Measurements from ENCODE around the gene CRNN. TPM values are rescaled to one million over a fixed set of nuclear protein-coding genes. Genes with fewer than 3 reads are reported as not detected.

Gene CRNN
- polyA plus RNA-seq, 1 donor from 2014 or later = not detected

GRCh38 chr1:152388889-152389288, 25.2 kb downstream of the CRNN start:
- no peaks in the 10 kb centered on the region for H4K20me1 ChIP-seq (ENCODE audit: insufficient read depth)
- H3K79me2 ChIP-seq (replicated peaks; ENCODE audit: insufficient read depth, low read length) = no peaks in the 10 kb centered on the region
- no peaks in the 10 kb centered on the region for H3K27me3 ChIP-seq (ENCODE audit: insufficient read depth, low read depth, low read length)
- H3K36me3 ChIP-seq (ENCODE audit: insufficient read depth, low read length) = no peaks in the 10 kb centered on the region
- H3K27ac ChIP-seq (ENCODE audit: low read length) = no peak overlapping the region
- no peaks in the 10 kb centered on the region for H3K9me3 ChIP-seq (ENCODE audit: low read length)
- H2AFZ ChIP-seq (ENCODE audit: low read depth, low read length) = no peak overlapping the region
- TF ChIP-seq POLR2AphosphoS5 (IDR thresholded peaks at IDR 0.05) (no peak), EZH2 (IDR thresholded peaks at IDR 0.05; ENCODE audit: borderline replicate concordance, insufficient read depth, low read length, poor library complexity, severe bottlenecking) (no peak), RAD21 (conservative IDR thresholded peaks at IDR 0.05) (no peak)
- no peak overlapping the region for H3K9ac ChIP-seq (ENCODE audit: low read length)
- no peak overlapping the region for H3K4me3 ChIP-seq (ENCODE audit: low read length)
- H3K9me2 ChIP-seq (ENCODE audit: insufficient read depth, low read length) = no peaks in the 10 kb centered on the region
- H3K4me2 ChIP-seq (ENCODE audit: low read length) = no peak overlapping the region
- H3F3A ChIP-seq (ENCODE audit: insufficient read depth, low read length, poor library complexity, severe bottlenecking) = no peaks in the 10 kb centered on the region

- no peak overlapping the region for H3K4me3 ChIP-seq (ENCODE audit: low read length)
- no peaks in the 10 kb centered on the region for H3K79me2 ChIP-seq (replicated peaks; ENCODE audit: insufficient read depth, low read length)
- no peaks in the 10 kb centered on the region for H3K27me3 ChIP-seq (ENCODE audit: insufficient read depth, low read depth, low read length)
- H3K9me3 ChIP-seq (ENCODE audit: low read length) = no peaks in the 10 kb centered on the region
- no peaks in the 10 kb centered on the region for H3F3A ChIP-seq (ENCODE audit: insufficient read depth, low read length, poor library complexity, severe bottlenecking)
- no peaks in the 10 kb centered on the region for H4K20me1 ChIP-seq (ENCODE audit: insufficient read depth)
- H2AFZ ChIP-seq (ENCODE audit: low read depth, low read length) = no peak overlapping the region
- no peaks in the 10 kb centered on the region for H3K9me2 ChIP-seq (ENCODE audit: insufficient read depth, low read length)
- H3K9ac ChIP-seq (ENCODE audit: low read length) = no peak overlapping the region
- TF ChIP-seq EZH2 (IDR thresholded peaks at IDR 0.05; ENCODE audit: borderline replicate concordance, insufficient read depth, low read length, poor library complexity, severe bottlenecking) (no peak), SMC3 (conservative IDR thresholded peaks at IDR 0.05; ENCODE audit: poor library complexity) (no peak)
- H3K4me2 ChIP-seq (ENCODE audit: low read length) = no peak overlapping the region
- H3K27ac ChIP-seq (ENCODE audit: low read length) = no peak overlapping the region
- no peaks in the 10 kb centered on the region for H3K36me3 ChIP-seq (ENCODE audit: insufficient read depth, low read length)
These were observed 27.1 kb downstream of the CRNN start for GRCh38 chr1:152386940-152387339.

GRCh38 chr1:152380932-152381331, 33.1 kb downstream of the CRNN start:
- Histone ChIP-seq H3K9me3 (ENCODE audit: low read length) (no peaks in the 10 kb centered on the region), H3K9ac (ENCODE audit: low read length) (no peak overlapping the region), H2AFZ (ENCODE audit: low read depth, low read length) (no peak overlapping the region), H3K27me3 (ENCODE audit: insufficient read depth, low read depth, low read length) (no peaks in the 10 kb centered on the region), H3K4me2 (ENCODE audit: low read length) (no peak overlapping the region), H3K27ac (ENCODE audit: low read length) (no peak overlapping the region), H3K9me2 (ENCODE audit: insufficient read depth, low read length) (no peaks in the 10 kb centered on the region), H3F3A (ENCODE audit: insufficient read depth, low read length, poor library complexity, severe bottlenecking) (no peaks in the 10 kb centered on the region), H4K20me1 (ENCODE audit: insufficient read depth) (no peaks in the 10 kb centered on the region), H3K79me2 (replicated peaks; ENCODE audit: insufficient read depth, low read length) (no peaks in the 10 kb centered on the region), H3K4me3 (ENCODE audit: low read length) (no peak overlapping the region), H3K36me3 (ENCODE audit: insufficient read depth, low read length) (no peaks in the 10 kb centered on the region)
- TF ChIP-seq CTCF (IDR thresholded peaks at IDR 0.05; ENCODE audit: poor library complexity, severe bottlenecking) (no peak), EZH2 (IDR thresholded peaks at IDR 0.05; ENCODE audit: borderline replicate concordance, insufficient read depth, low read length, poor library complexity, severe bottlenecking) (no peak), SMC3 (conservative IDR thresholded peaks at IDR 0.05; ENCODE audit: poor library complexity) (no peak), EP300 (conservative IDR thresholded peaks at IDR 0.05; ENCODE audit: poor library complexity, severe bottlenecking) (no peak), TAF1 (IDR thresholded peaks at IDR 0.05; ENCODE audit: low read depth) (no peak), RAD21 (conservative IDR thresholded peaks at IDR 0.05) (no peak), MXI1 (conservative IDR thresholded peaks at IDR 0.05; ENCODE audit: poor library complexity, severe bottlenecking) (no peak), REST (IDR thresholded peaks at IDR 0.05; ENCODE audit: borderline replicate concordance) (no peak), POLR2AphosphoS5 (IDR thresholded peaks at IDR 0.05) (no peak)

All from neural cell (in vitro differentiated cells).